ENCODE data around the gene LYPD6B.

DNA sequence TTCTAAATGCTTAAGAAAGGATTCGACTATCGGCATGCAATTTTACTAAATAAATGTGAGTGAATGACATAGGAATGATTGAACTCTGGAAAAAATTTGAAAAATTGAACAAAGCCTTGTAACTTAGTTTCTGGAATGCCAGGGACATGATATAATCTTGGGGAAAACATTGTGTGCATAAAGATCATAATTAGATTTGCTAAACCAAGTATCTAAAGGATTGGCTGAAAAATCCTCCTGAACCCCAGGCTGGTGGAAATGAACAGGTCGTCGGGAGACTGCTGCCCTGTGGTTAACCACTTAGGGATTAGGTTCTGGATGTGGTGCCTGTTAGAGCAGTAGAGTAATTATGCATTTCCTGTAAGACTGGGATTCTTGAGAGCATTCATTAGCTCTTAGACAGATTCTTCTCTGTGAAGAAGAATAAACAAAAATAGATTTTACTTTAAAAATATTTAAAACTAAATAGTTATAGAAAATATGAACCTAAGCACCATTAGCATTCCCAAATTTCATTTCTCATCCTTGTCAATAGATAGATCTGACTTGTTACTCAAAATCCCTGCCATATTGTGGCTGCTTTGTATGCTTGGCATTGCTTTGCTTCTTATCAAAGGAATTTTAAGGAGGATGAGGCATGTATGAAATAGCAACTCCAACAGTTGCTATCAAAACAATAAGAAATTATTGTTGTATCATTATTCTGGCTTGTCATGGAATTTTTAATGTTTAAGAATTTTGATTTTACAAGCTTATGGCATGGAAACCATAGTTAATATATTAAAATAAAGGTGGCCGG lies 55.9 kb downstream of the LYPD6B start:
- TF ChIP-seq, protein P1, sequence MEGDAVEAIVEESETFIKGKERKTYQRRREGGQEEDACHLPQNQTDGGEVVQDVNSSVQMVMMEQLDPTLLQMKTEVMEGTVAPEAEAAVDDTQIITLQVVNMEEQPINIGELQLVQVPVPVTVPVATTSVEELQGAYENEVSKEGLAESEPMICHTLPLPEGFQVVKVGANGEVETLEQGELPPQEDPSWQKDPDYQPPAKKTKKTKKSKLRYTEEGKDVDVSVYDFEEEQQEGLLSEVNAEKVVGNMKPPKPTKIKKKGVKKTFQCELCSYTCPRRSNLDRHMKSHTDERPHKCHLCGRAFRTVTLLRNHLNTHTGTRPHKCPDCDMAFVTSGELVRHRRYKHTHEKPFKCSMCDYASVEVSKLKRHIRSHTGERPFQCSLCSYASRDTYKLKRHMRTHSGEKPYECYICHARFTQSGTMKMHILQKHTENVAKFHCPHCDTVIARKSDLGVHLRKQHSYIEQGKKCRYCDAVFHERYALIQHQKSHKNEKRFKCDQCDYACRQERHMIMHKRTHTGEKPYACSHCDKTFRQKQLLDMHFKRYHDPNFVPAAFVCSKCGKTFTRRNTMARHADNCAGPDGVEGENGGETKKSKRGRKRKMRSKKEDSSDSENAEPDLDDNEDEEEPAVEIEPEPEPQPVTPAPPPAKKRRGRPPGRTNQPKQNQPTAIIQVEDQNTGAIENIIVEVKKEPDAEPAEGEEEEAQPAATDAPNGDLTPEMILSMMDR (conservative IDR thresholded peaks at IDR 0.05; ENCODE audit: low read depth in 2 of 2): no peak
- TF ChIP-seq, protein P2, sequence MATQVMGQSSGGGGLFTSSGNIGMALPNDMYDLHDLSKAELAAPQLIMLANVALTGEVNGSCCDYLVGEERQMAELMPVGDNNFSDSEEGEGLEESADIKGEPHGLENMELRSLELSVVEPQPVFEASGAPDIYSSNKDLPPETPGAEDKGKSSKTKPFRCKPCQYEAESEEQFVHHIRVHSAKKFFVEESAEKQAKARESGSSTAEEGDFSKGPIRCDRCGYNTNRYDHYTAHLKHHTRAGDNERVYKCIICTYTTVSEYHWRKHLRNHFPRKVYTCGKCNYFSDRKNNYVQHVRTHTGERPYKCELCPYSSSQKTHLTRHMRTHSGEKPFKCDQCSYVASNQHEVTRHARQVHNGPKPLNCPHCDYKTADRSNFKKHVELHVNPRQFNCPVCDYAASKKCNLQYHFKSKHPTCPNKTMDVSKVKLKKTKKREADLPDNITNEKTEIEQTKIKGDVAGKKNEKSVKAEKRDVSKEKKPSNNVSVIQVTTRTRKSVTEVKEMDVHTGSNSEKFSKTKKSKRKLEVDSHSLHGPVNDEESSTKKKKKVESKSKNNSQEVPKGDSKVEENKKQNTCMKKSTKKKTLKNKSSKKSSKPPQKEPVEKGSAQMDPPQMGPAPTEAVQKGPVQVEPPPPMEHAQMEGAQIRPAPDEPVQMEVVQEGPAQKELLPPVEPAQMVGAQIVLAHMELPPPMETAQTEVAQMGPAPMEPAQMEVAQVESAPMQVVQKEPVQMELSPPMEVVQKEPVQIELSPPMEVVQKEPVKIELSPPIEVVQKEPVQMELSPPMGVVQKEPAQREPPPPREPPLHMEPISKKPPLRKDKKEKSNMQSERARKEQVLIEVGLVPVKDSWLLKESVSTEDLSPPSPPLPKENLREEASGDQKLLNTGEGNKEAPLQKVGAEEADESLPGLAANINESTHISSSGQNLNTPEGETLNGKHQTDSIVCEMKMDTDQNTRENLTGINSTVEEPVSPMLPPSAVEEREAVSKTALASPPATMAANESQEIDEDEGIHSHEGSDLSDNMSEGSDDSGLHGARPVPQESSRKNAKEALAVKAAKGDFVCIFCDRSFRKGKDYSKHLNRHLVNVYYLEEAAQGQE (IDR thresholded peaks at IDR 0.05; ENCODE audit: unreplicated experiment): no peak
- TF ChIP-seq POLR2AphosphoS5 (IDR thresholded peaks at IDR 0.05; ENCODE audit: low read depth) (no peak), EZH2 (IDR thresholded peaks at IDR 0.05; ENCODE audit: low read depth, unreplicated experiment) (no peak), CREB1 (CRISPR knock-in tag; IDR thresholded peaks at IDR 0.05; ENCODE audit: low read depth) (no peak), EZH2phosphoT487 (IDR thresholded peaks at IDR 0.05; ENCODE audit: unreplicated experiment) (no peak), STAT1 (IDR thresholded peaks at IDR 0.05; ENCODE audit: unreplicated experiment) (no peak), JUNB (IDR thresholded peaks at IDR 0.05; ENCODE audit: unreplicated experiment) (no peak), ZNF114 (CRISPR knock-in tag; IDR thresholded peaks at IDR 0.05) (no peak), ZNF331 (CRISPR knock-in tag; IDR thresholded peaks at IDR 0.05; ENCODE audit: low read depth) (no peak)
- TF ChIP-seq, protein P3, sequence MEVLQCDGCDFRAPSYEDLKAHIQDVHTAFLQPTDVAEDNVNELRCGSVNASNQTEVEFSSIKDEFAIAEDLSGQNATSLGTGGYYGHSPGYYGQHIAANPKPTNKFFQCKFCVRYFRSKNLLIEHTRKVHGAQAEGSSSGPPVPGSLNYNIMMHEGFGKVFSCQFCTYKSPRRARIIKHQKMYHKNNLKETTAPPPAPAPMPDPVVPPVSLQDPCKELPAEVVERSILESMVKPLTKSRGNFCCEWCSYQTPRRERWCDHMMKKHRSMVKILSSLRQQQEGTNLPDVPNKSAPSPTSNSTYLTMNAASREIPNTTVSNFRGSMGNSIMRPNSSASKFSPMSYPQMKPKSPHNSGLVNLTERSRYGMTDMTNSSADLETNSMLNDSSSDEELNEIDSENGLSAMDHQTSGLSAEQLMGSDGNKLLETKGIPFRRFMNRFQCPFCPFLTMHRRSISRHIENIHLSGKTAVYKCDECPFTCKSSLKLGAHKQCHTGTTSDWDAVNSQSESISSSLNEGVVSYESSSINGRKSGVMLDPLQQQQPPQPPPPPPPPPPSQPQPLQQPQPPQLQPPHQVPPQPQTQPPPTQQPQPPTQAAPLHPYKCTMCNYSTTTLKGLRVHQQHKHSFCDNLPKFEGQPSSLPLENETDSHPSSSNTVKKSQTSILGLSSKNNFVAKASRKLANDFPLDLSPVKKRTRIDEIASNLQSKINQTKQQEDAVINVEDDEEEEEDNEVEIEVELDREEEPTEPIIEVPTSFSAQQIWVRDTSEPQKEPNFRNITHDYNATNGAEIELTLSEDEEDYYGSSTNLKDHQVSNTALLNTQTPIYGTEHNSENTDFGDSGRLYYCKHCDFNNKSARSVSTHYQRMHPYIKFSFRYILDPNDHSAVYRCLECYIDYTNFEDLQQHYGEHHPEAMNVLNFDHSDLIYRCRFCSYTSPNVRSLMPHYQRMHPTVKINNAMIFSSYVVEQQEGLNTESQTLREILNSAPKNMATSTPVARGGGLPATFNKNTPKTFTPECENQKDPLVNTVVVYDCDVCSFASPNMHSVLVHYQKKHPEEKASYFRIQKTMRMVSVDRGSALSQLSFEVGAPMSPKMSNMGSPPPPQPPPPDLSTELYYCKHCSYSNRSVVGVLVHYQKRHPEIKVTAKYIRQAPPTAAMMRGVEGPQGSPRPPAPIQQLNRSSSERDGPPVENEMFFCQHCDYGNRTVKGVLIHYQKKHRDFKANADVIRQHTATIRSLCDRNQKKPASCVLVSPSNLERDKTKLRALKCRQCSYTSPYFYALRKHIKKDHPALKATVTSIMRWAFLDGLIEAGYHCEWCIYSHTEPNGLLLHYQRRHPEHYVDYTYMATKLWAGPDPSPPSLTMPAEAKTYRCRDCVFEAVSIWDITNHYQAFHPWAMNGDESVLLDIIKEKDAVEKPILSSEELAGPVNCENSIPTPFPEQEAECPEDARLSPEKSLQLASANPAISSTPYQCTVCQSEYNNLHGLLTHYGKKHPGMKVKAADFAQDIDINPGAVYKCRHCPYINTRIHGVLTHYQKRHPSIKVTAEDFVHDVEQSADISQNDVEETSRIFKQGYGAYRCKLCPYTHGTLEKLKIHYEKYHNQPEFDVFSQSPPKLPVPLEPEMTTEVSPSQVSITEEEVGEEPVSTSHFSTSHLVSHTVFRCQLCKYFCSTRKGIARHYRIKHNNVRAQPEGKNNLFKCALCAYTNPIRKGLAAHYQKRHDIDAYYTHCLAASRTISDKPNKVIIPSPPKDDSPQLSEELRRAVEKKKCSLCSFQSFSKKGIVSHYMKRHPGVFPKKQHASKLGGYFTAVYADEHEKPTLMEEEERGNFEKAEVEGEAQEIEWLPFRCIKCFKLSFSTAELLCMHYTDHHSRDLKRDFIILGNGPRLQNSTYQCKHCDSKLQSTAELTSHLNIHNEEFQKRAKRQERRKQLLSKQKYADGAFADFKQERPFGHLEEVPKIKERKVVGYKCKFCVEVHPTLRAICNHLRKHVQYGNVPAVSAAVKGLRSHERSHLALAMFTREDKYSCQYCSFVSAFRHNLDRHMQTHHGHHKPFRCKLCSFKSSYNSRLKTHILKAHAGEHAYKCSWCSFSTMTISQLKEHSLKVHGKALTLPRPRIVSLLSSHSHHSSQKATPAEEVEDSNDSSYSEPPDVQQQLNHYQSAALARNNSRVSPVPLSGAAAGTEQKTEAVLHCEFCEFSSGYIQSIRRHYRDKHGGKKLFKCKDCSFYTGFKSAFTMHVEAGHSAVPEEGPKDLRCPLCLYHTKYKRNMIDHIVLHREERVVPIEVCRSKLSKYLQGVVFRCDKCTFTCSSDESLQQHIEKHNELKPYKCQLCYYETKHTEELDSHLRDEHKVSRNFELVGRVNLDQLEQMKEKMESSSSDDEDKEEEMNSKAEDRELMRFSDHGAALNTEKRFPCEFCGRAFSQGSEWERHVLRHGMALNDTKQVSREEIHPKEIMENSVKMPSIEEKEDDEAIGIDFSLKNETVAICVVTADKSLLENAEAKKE (CRISPR knock-in tag; IDR thresholded peaks at IDR 0.05): no peak
- TF ChIP-seq, protein P4, sequence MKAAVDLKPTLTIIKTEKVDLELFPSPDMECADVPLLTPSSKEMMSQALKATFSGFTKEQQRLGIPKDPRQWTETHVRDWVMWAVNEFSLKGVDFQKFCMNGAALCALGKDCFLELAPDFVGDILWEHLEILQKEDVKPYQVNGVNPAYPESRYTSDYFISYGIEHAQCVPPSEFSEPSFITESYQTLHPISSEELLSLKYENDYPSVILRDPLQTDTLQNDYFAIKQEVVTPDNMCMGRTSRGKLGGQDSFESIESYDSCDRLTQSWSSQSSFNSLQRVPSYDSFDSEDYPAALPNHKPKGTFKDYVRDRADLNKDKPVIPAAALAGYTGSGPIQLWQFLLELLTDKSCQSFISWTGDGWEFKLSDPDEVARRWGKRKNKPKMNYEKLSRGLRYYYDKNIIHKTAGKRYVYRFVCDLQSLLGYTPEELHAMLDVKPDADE (IDR thresholded peaks at IDR 0.05): no peak
